Smooth muscle cell (in vitro differentiated cells): ENCODE data around the gene SEMA6C. TPM values are rescaled to one million over a fixed set of nuclear protein-coding genes. Genes with fewer than 3 reads are reported as not detected.

ENCODE experiments used
- DNase-seq: peaks from one replicate; lab custom pipeline; 2025; ENCODE audit not compliant: unreplicated experiment; lab: John Stamatoyannopoulos, UW
- H2AFZ ChIP-seq: fragments of 200-600 bp; sonication (generic); 2 replicates; pipeline ENCODE4 v1.6.0; 2016; ENCODE audit warnings: antibody characterized with exemption, low read depth, mild to moderate bottlenecking
- H3F3A ChIP-seq: fragments of 200-600 bp; sonication (generic); 2 replicates; pipeline ENCODE4 v1.6.0; 2017; ENCODE audit warnings: antibody characterized with exemption, low read depth
- H3K27ac ChIP-seq: fragments of 200-600 bp; sonication (generic); 2 replicates; pipeline ENCODE4 v1.5.1; 2016; ENCODE audit warnings: low read depth, mild to moderate bottlenecking
- H3K27me3 ChIP-seq: fragments of 200-600 bp; sonication (generic); 2 replicates; pipeline ENCODE4 v1.6.1; 2016; ENCODE audit warnings: low read depth, mild to moderate bottlenecking
- H3K36me3 ChIP-seq: fragments of 200-600 bp; sonication (generic); 2 replicates; pipeline ENCODE4 v1.5.1; 2016; ENCODE audit warnings: low read depth
- H3K4me1 ChIP-seq: fragments of 200-600 bp; sonication (generic); 2 replicates; pipeline ENCODE4 v1.5.1; 2016; ENCODE audit warnings: low read depth
- H3K4me2 ChIP-seq: fragments of 200-600 bp; sonication (generic); 2 replicates; pipeline ENCODE4 v1.6.0; 2016; ENCODE audit warnings: mild to moderate bottlenecking
- H3K4me3 ChIP-seq: fragments of 200-600 bp; sonication (generic); 2 replicates; pipeline ENCODE4 v1.5.1; 2016; ENCODE audit warnings: mild to moderate bottlenecking
- H3K79me2 ChIP-seq: fragments of 200-600 bp; sonication (generic); 2 replicates; pipeline ENCODE4 v1.6.0; 2016; ENCODE audit warnings: low read depth, mild to moderate bottlenecking
- H3K9ac ChIP-seq: fragments of 200-600 bp; sonication (generic); 2 replicates; pipeline ENCODE4 v1.6.0; 2016; ENCODE audit warnings: low read depth
- H3K9me3 ChIP-seq: fragments of 200-600 bp; sonication (generic); replicated peaks from 2 replicates; pipeline ENCODE4 v1.5.1; 2016; ENCODE audit warnings: low read depth
- H4K20me1 ChIP-seq: fragments of 200-600 bp; sonication (generic); 2 replicates; pipeline ENCODE4 v1.6.0; 2016; ENCODE audit warnings: low read depth
- CTCF ChIP-seq: fragments of 200-600 bp; sonication (generic); IDR thresholded peaks from 2 replicates; pipeline ENCODE4 v1.5.1; 2017; ENCODE audit warnings: borderline replicate concordance, mild to moderate bottlenecking, antibody characterized with exemption; ENCODE audit not compliant: insufficient read depth, poor library complexity, severe bottlenecking
- WGBS: methylation state at CpG from one replicate; pipeline ENCODE4 v1.1.7; 2016; ENCODE audit warnings: low lambda C conversion rate; 5-methylcytosine and 5-hydroxymethylcytosine counted together
- polyA plus RNA-seq: library from polyadenylated mRNA; unstranded; fragments of >200 nt; fragmentation: Nextera tagmentation; extraction: Ambion mirVana; gene quantifications from 2 replicates; pipeline ENCODE4 v1.2.1, GENCODE V29; 2016
- total RNA-seq: library from RNA; depleted of rRNA; stranded (reverse); fragments of >200 nt; gene quantifications from 2 replicates; pipeline ENCODE4 v1.2.3, GENCODE V29; 2014

The SEMA6C gene
- total and polyA plus RNA-seq, 2 experiments from 2014 or later: 9.3 to 10.4 TPM

GRCh38 chr1:151187205-151187604 is 40.8 kb upstream of the SEMA6C start:
- Histone ChIP-seq H3K27ac (no peak overlapping the region), H3K79me2 (peaks cover 35% of the 10 kb centered on the region), H3F3A (no peaks in the 10 kb centered on the region), H3K4me1 (peaks cover 9% of the 10 kb centered on the region), H3K4me2 (no peak overlapping the region), H2AFZ (no peak overlapping the region), H3K9me3 (no peaks in the 10 kb centered on the region), H3K36me3 (peaks cover 10% of the 10 kb centered on the region), H3K4me3 (no peak overlapping the region), H3K9ac (no peak overlapping the region), H3K27me3 (no peaks in the 10 kb centered on the region), H4K20me1 (no peaks in the 10 kb centered on the region)
- 81% methylated on average over 1 of the region's 1 CpG for WGBS
- no peak for DNase-seq
- no peak for TF ChIP-seq CTCF

GRCh38 chr1:151184211-151184610 is 37.8 kb upstream of the SEMA6C start:
- WGBS: 98% methylated on average over 10 of the region's 10 CpGs
- peaks cover 32% of the 10 kb centered on the region for H3K79me2 ChIP-seq
- no peaks in the 10 kb centered on the region for H3F3A ChIP-seq
- no peak for DNase-seq
- peaks cover 18% of the 10 kb centered on the region for H3K36me3 ChIP-seq
- H3K27me3 ChIP-seq: no peaks in the 10 kb centered on the region
- no peaks in the 10 kb centered on the region for H4K20me1 ChIP-seq
- no peak overlapping the region for H3K9ac ChIP-seq
- H3K4me1 ChIP-seq: peaks cover 7% of the 10 kb centered on the region
- H3K4me3 ChIP-seq: no peak overlapping the region
- no peak for TF ChIP-seq CTCF
- no peak overlapping the region for H2AFZ ChIP-seq
- no peaks in the 10 kb centered on the region for H3K9me3 ChIP-seq
- H3K27ac ChIP-seq: no peak overlapping the region
- no peak overlapping the region for H3K4me2 ChIP-seq

- TF ChIP-seq CTCF: no peak
- Histone ChIP-seq H3K4me3 (no peak overlapping the region), H3K27me3 (no peaks in the 10 kb centered on the region), H3K36me3 (peaks cover 11% of the 10 kb centered on the region), H3K4me1 (no peaks in the 10 kb centered on the region), H3K9me3 (no peaks in the 10 kb centered on the region), H3K27ac (no peak overlapping the region), H3K4me2 (no peak overlapping the region), H3F3A (no peaks in the 10 kb centered on the region), H3K9ac (no peak overlapping the region), H4K20me1 (no peaks in the 10 kb centered on the region), H3K79me2 (no peaks in the 10 kb centered on the region), H2AFZ (no peak overlapping the region)
- no peak for DNase-seq
- WGBS: 98% methylated on average over 17 of the region's 17 CpGs
Observed at GRCh38 chr1:151176514-151177045, 30.1 kb upstream of the SEMA6C start.

- DNase-seq: no peak
- H4K20me1 ChIP-seq: no peaks in the 10 kb centered on the region
- no peaks in the 10 kb centered on the region for H3K4me1 ChIP-seq
- no peak within 1 kb of the TSS for H3K4me2 ChIP-seq
- H3K79me2 ChIP-seq: no peaks in the 10 kb centered on the region
- no peak within 1 kb of the TSS for H2AFZ ChIP-seq
- no peak within 1 kb of the TSS for H3K9ac ChIP-seq
- H3K9me3 ChIP-seq: no peaks in the 10 kb centered on the region
- TF ChIP-seq CTCF: peak; percentile 33
- peaks cover 6% of the 10 kb centered on the region for H3K36me3 ChIP-seq
- no peaks in the 10 kb centered on the region for H3F3A ChIP-seq
- no peak within 1 kb of the TSS for H3K4me3 ChIP-seq
- 90% methylated on average over 4 of the region's 4 CpGs for WGBS
- H3K27ac ChIP-seq: no peak within 1 kb of the TSS
- no peaks in the 10 kb centered on the region for H3K27me3 ChIP-seq
Observed at GRCh38 chr1:151175863-151176262, 29.4 kb upstream of the SEMA6C start, which contains the start of gene TMOD4. TSS of gene TMOD4 (minus strand) at chr1:151175981. CDS start at chr1:151174875, 1,106 bp downstream.
